ENCODE results near the gene PLPP6.

Gene PLPP6

GRCh38 chr9:4662989-4663792 is 1.1 kb downstream of the PLPP6 start:
- no peak for DNase-seq

- DNase-seq = no peak
These were observed 1.9 kb downstream of the PLPP6 start for GRCh38 chr9:4663956-4664355.

- DNase-seq = no peak
These were observed 3.3 kb downstream of the PLPP6 start for GRCh38 chr9:4665357-4665756.

GRCh38 chr9:4666042-4666699 is 4.1 kb downstream of the PLPP6 start, which contains the start of gene SPATA6L:
Gene SPATA6L (minus strand): TSS chr9:4666480. CDS start chr9:4666250, 230 bp downstream.
- peak; percentile 50 to 57 for DNase-seq

- DNase-seq = no peak
These were observed 5.6 kb downstream of the PLPP6 start for GRCh38 chr9:4667681-4668080.

GRCh38 chr9:4668604-4669003 is 6.5 kb downstream of the PLPP6 start:
- DNase-seq = no peak

- no peak for DNase-seq
These were observed 7.8 kb downstream of the PLPP6 start for GRCh38 chr9:4669890-4670289.

GRCh38 chr9:4670591-4670990 is 8.5 kb downstream of the PLPP6 start:
- DNase-seq = no peak

- no peak for DNase-seq
These were observed 9.6 kb downstream of the PLPP6 start for GRCh38 chr9:4671737-4672136.

- DNase-seq = no peak
These were observed 12.7 kb downstream of the PLPP6 start for GRCh38 chr9:4674783-4675182.

- no peak for DNase-seq
These were observed 15.3 kb downstream of the PLPP6 start for GRCh38 chr9:4677392-4677791.

GRCh38 chr9:4678679-4679267 is 16.7 kb downstream of the PLPP6 start:
- no peak for DNase-seq

GRCh38 chr9:4679268-4680172 is 17.4 kb downstream of the PLPP6 start, which contains the start of gene CDC37L1:
Gene CDC37L1 (plus strand): TSS chr9:4679569. CDS start chr9:4679768, 199 bp downstream.
- peak; percentile 99 for DNase-seq

GRCh38 chr9:4680173-4680525 is 18.1 kb downstream of the PLPP6 start:
- no peak for DNase-seq

- no peak for DNase-seq
These were observed 18.7 kb downstream of the PLPP6 start for GRCh38 chr9:4680750-4681149.

- no peak for DNase-seq
These were observed 22.7 kb downstream of the PLPP6 start for GRCh38 chr9:4684820-4685219.

- no peak for DNase-seq
These were observed 24.0 kb downstream of the PLPP6 start for GRCh38 chr9:4686112-4686511.

GRCh38 chr9:4686584-4686983 is 24.5 kb downstream of the PLPP6 start:
- no peak for DNase-seq

- no peak for DNase-seq
These were observed 26.9 kb downstream of the PLPP6 start for GRCh38 chr9:4689021-4689420.

GRCh38 chr9:4689687-4690104 is 27.6 kb downstream of the PLPP6 start:
- peak; percentile 15 to 33 for DNase-seq

- no peak for DNase-seq
These were observed 28.1 kb downstream of the PLPP6 start for GRCh38 chr9:4690144-4690543.

- no peak for DNase-seq
These were observed 29.7 kb downstream of the PLPP6 start for GRCh38 chr9:4691795-4692194.

GRCh38 chr9:4700091-4700490 is 38.0 kb downstream of the PLPP6 start:
- DNase-seq = no peak

All from activated CD4-positive, alpha-beta T cell treated with anti-CD3 and anti-CD28 coated beads, Interleukin-2, amount 50 U/mL, for 48 hours (primary cell).